ENCODE measurements around the gene FASN. TPM values are rescaled to one million over a fixed set of nuclear protein-coding genes. Genes with fewer than 3 reads are reported as not detected.

FASN gene
- total and polyA plus RNA-seq, 2 of the 13 experiments (the other 11 are each of a cell fraction or from before 2014, with no cell fraction given) = 51.7 to 101 TPM

DNA sequence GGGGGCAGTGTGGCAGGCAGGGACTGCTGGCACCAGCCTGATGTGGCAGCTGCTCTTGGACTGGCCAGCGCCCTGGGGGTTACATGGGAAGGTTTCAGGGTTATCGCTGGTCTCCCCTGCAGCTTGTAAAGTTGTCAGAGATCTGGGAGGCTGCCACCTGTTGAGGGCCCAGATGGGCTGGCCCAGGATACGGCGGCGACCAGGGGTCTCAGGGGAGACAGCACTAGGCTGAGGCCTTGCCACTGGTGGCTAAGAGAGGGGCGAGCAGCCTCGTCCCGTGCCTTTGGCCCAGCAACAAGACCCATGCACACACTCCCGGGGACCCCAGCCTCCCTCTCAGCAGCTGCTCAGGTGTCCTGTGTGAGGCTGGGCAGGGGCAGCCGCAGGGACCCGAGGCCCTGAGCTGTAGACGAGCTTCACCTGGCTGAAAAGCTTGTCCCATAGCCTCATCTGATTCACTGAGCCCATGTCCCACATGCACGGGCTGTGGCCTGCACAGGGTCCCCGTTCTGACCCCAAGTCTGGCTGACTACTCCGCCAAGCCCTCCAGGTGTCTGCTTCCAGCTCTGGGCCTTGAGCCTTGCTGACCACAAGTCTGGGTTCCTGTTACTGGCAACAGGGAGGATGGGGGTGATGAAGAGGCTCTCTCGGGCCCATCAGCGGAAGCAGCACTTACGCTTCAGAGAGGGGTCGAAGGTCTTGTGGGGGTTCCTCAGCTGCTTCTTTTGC, 38.6 kb downstream of the FASN start:
- no peak overlapping the region for H2AFZ ChIP-seq (ENCODE audit: low read length)
- H3K27ac ChIP-seq (ENCODE audit: extremely low read length, insufficient read depth, low read length) = no peak overlapping the region
- intact Hi-C loops (cut with micrococcal nuclease; ENCODE audit: unreplicated experiment) (no loop called here), in situ Hi-C loops (cut with HindIII; ENCODE audit: extremely low pct_ligation_motif_present, low pct_unique_long_range_greater_than_20kb) (no loop called here)
- POLR2A ChIA-PET = interaction anchor here (1.0 to 1.6 kb wide), 3 partner anchors 22 to 39 kb away, joined by 4 to 7 read pairs (median 4); partner anchors contain the start of gene DCXR
- FAIRE-seq (no peak), ATAC-seq (no peak), DNase-seq (ENCODE audit: low spot score) (no peak)
- H3K9me3 ChIP-seq (ENCODE audit: low read length) = no peaks in the 10 kb centered on the region
- H3K4me2 ChIP-seq (ENCODE audit: low read depth, low read length) = no peak overlapping the region
- H3K27me3 ChIP-seq (ENCODE audit: control insufficient read depth in 1 of 2, insufficient read depth in 2 of 2, low read length in 2 of 2) = no peaks in the 10 kb centered on the region
- peaks cover 46% of the 10 kb centered on the region for H3K4me1 ChIP-seq (ENCODE audit: insufficient read depth, low read length)
- WGBS (ENCODE audit: low lambda C conversion rate) = 98% methylated on average over 10 of the region's 19 CpGs
- H3K4me3 ChIP-seq (replicated peaks in 1 of 3; ENCODE audit: insufficient read depth in 1 of 3, low read depth in 2 of 3, low read length in 3 of 3) = no peak overlapping the region
- no TSS peak for BruUV-seq (replicated peaks)
- H3K9ac ChIP-seq (ENCODE audit: insufficient read depth, low read depth, low read length) = no peak overlapping the region
- H4K20me1 ChIP-seq (ENCODE audit: insufficient read depth, low read length) = no peaks in the 10 kb centered on the region
- H3K79me2 ChIP-seq (ENCODE audit: insufficient read depth, low read length) = peaks cover 10% of the 10 kb centered on the region
- H3K36me3 ChIP-seq (replicated peaks in 1 of 2; ENCODE audit: control insufficient read depth in 1 of 2, insufficient read depth in 2 of 2, low read length in 2 of 2) = peaks cover 50 to 74% of the 10 kb centered on the region in 2 experiments
- CTCF ChIA-PET (ENCODE audit: low intra/inter-chr PET ratio, low total read pairs) = no interaction called here
- TF ChIP-seq ZNF672 (CRISPR knock-in tag; IDR thresholded peaks at IDR 0.05) (no peak), HMG20B (CRISPR knock-in tag; conservative IDR thresholded peaks at IDR 0.05) (no peak), ZNF552 (CRISPR knock-in tag; IDR thresholded peaks at IDR 0.05; ENCODE audit: borderline replicate concordance) (no peak), NR1H2 (CRISPR knock-in tag; IDR thresholded peaks at IDR 0.05; ENCODE audit: borderline replicate concordance, low read depth) (no peak), KLF15 (CRISPR knock-in tag; IDR thresholded peaks at IDR 0.05; ENCODE audit: borderline replicate concordance) (no peak), HNRNPH1 (optimal IDR thresholded peaks at IDR 0.05; ENCODE audit: low read depth, low read length) (peak; percentile 20), BRD4 (CRISPR knock-in tag; IDR thresholded peaks at IDR 0.05) (no peak), TOE1 (CRISPR knock-in tag; IDR thresholded peaks at IDR 0.05) (no peak), ZNF496 (CRISPR knock-in tag; IDR thresholded peaks at IDR 0.05; ENCODE audit: insufficient replicate concordance) (no peak), RBM22 (optimal IDR thresholded peaks at IDR 0.05; ENCODE audit: low read length) (peak; percentile 33), AGO1 (IDR thresholded peaks at IDR 0.05; ENCODE audit: low read depth, low read length, poor library complexity, severe bottlenecking) (peak; percentile 49)
- TF ChIP-seq, protein P1, sequence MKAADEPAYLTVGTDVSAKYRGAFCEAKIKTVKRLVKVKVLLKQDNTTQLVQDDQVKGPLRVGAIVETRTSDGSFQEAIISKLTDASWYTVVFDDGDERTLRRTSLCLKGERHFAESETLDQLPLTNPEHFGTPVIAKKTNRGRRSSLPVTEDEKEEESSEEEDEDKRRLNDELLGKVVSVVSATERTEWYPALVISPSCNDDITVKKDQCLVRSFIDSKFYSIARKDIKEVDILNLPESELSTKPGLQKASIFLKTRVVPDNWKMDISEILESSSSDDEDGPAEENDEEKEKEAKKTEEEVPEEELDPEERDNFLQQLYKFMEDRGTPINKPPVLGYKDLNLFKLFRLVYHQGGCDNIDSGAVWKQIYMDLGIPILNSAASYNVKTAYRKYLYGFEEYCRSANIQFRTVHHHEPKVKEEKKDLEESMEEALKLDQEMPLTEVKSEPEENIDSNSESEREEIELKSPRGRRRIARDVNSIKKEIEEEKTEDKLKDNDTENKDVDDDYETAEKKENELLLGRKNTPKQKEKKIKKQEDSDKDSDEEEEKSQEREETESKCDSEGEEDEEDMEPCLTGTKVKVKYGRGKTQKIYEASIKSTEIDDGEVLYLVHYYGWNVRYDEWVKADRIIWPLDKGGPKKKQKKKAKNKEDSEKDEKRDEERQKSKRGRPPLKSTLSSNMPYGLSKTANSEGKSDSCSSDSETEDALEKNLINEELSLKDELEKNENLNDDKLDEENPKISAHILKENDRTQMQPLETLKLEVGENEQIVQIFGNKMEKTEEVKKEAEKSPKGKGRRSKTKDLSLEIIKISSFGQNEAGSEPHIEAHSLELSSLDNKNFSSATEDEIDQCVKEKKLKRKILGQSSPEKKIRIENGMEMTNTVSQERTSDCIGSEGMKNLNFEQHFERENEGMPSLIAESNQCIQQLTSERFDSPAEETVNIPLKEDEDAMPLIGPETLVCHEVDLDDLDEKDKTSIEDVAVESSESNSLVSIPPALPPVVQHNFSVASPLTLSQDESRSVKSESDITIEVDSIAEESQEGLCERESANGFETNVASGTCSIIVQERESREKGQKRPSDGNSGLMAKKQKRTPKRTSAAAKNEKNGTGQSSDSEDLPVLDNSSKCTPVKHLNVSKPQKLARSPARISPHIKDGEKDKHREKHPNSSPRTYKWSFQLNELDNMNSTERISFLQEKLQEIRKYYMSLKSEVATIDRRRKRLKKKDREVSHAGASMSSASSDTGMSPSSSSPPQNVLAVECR (CRISPR knock-in tag; IDR thresholded peaks at IDR 0.05; ENCODE audit: borderline replicate concordance) = peak; percentile 15; the same call in 1 of the 2 replicates
- TF ChIP-seq, protein P2, sequence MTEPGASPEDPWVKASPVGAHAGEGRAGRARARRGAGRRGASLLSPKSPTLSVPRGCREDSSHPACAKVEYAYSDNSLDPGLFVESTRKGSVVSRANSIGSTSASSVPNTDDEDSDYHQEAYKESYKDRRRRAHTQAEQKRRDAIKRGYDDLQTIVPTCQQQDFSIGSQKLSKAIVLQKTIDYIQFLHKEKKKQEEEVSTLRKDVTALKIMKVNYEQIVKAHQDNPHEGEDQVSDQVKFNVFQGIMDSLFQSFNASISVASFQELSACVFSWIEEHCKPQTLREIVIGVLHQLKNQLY (CRISPR knock-in tag; IDR thresholded peaks at IDR 0.05) = no peak
- TF ChIP-seq, protein P3, sequence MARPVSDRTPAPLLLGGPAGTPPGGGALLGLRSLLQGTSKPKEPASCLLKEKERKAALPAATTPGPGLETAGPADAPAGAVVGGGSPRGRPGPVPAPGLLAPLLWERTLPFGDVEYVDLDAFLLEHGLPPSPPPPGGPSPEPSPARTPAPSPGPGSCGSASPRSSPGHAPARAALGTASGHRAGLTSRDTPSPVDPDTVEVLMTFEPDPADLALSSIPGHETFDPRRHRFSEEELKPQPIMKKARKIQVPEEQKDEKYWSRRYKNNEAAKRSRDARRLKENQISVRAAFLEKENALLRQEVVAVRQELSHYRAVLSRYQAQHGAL (CRISPR knock-in tag; IDR thresholded peaks at IDR 0.05; ENCODE audit: not compliant biosample characterization) = no peak
- TF ChIP-seq, protein P4, sequence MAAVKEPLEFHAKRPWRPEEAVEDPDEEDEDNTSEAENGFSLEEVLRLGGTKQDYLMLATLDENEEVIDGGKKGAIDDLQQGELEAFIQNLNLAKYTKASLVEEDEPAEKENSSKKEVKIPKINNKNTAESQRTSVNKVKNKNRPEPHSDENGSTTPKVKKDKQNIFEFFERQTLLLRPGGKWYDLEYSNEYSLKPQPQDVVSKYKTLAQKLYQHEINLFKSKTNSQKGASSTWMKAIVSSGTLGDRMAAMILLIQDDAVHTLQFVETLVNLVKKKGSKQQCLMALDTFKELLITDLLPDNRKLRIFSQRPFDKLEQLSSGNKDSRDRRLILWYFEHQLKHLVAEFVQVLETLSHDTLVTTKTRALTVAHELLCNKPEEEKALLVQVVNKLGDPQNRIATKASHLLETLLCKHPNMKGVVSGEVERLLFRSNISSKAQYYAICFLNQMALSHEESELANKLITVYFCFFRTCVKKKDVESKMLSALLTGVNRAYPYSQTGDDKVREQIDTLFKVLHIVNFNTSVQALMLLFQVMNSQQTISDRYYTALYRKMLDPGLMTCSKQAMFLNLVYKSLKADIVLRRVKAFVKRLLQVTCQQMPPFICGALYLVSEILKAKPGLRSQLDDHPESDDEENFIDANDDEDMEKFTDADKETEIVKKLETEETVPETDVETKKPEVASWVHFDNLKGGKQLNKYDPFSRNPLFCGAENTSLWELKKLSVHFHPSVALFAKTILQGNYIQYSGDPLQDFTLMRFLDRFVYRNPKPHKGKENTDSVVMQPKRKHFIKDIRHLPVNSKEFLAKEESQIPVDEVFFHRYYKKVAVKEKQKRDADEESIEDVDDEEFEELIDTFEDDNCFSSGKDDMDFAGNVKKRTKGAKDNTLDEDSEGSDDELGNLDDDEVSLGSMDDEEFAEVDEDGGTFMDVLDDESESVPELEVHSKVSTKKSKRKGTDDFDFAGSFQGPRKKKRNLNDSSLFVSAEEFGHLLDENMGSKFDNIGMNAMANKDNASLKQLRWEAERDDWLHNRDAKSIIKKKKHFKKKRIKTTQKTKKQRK (IDR thresholded peaks at IDR 0.05; ENCODE audit: low read length) = no peak

Data from HepG2 (cell line).